ENCODE measurements around the gene CCDC85C.

Gene CCDC85C

GRCh38 chr14:99535908-99536778, 67.9 kb downstream of the CCDC85C start:
- no peak for DNase-seq

GRCh38 chr14:99535448-99535847, 68.6 kb downstream of the CCDC85C start:
- DNase-seq, result no peak

- DNase-seq, result no peak
Observed at GRCh38 chr14:99534863-99535262, 69.1 kb downstream of the CCDC85C start.

GRCh38 chr14:99534333-99534732, 69.7 kb downstream of the CCDC85C start:
- DNase-seq, result no peak

- DNase-seq, result no peak
Observed at GRCh38 chr14:99532310-99532709, 71.7 kb downstream of the CCDC85C start.

GRCh38 chr14:99531251-99532096, 72.5 kb downstream of the CCDC85C start:
- DNase-seq, result no peak

GRCh38 chr14:99530407-99531155, 73.4 kb downstream of the CCDC85C start:
- no peak for DNase-seq

- no peak for DNase-seq
Observed at GRCh38 chr14:99529899-99530298, 74.1 kb downstream of the CCDC85C start.

GRCh38 chr14:99527427-99528076, 76.5 kb downstream of the CCDC85C start:
- no peak for DNase-seq

GRCh38 chr14:99527026-99527425, 77.0 kb downstream of the CCDC85C start:
- DNase-seq, result no peak

GRCh38 chr14:99525699-99526080, 78.3 kb downstream of the CCDC85C start:
- no peak for DNase-seq

GRCh38 chr14:99524804-99525698, 79.0 kb downstream of the CCDC85C start:
- no peak for DNase-seq

- DNase-seq, result no peak
Observed at GRCh38 chr14:99524091-99524661, 79.8 kb downstream of the CCDC85C start.

- no peak for DNase-seq
Observed at GRCh38 chr14:99523704-99524055, 80.3 kb downstream of the CCDC85C start.

- DNase-seq, result no peak
Observed at GRCh38 chr14:99522934-99523703, 80.9 kb downstream of the CCDC85C start.

- DNase-seq, result no peak
Observed at GRCh38 chr14:99522457-99522891, 81.5 kb downstream of the CCDC85C start.

- no peak for DNase-seq
Observed at GRCh38 chr14:99522025-99522401, 82.0 kb downstream of the CCDC85C start.

GRCh38 chr14:99521176-99522024, 82.6 kb downstream of the CCDC85C start:
- DNase-seq, result no peak

- no peak for DNase-seq
Observed at GRCh38 chr14:99520571-99521081, 83.4 kb downstream of the CCDC85C start.
